Liver (tissue), 3 donors: ENCODE results near the gene BEST2.

ENCODE experiments used
- ATF3 ChIP-seq: IDR thresholded peaks from 2 replicates; pipeline ENCODE4 v1.6.1; 2016; ENCODE audit warnings: antibody characterized with exemption
- CTCF ChIP-seq: fragments of 150-350 bp; IDR thresholded peaks from 2 replicates; pipeline ENCODE4 v1.5.1; 2017; ENCODE audit warnings: improper control_type of control experiment, low read depth, low read length; ENCODE audit not compliant: missing input control
- FOXA2 ChIP-seq: IDR thresholded peaks from 2 replicates; pipeline ENCODE4 v1.6.1; 2016; ENCODE audit warnings: antibody characterized with exemption
- GABPA ChIP-seq, 2 donors: IDR thresholded peaks in 1 of 2; conservative IDR thresholded peaks in 1 of 2; 2 replicates each; pipeline ENCODE4 v1.6.1; 2016; ENCODE audit warnings: antibody characterized with exemption in 2 of 2, mild to moderate bottlenecking in 1 of 2, moderate library complexity in 1 of 2
- RAD21 ChIP-seq, 2 donors: IDR thresholded peaks; 2 replicates each; pipeline ENCODE4 v1.6.1; 2016; ENCODE audit warnings: antibody characterized with exemption in 2 of 2, mild to moderate bottlenecking in 2 of 2
- RXRA ChIP-seq, 2 donors: IDR thresholded peaks; 2 replicates each; pipeline ENCODE4 v1.6.1; 2017 to 2018; ENCODE audit warnings: antibody characterized with exemption in 2 of 2, mild to moderate bottlenecking in 1 of 2
- TAF1 ChIP-seq: conservative IDR thresholded peaks from 2 replicates; pipeline ENCODE4 v1.6.1; 2016; ENCODE audit warnings: antibody characterized with exemption, mild to moderate bottlenecking
- YY1 ChIP-seq: IDR thresholded peaks from 2 replicates; pipeline ENCODE4 v1.6.1; 2016; ENCODE audit warnings: antibody characterized with exemption, mild to moderate bottlenecking
- donor health status: healthy.
- donor health status: healthy.

GRCh38 chr19:12790628-12791344 is 39.2 kb downstream of the BEST2 start:
- TF ChIP-seq CTCF (no peak), TAF1 (no peak), FOXA2 (no peak), RXRA (IDR thresholded peaks at IDR 0.05) (peak; percentile 39 to 47), GABPA (IDR thresholded peaks at IDR 0.05 in 1 of 2, conservative IDR thresholded peaks at IDR 0.05 in 1 of 2) (no peak), ATF3 (no peak), RAD21 (IDR thresholded peaks at IDR 0.05) (no peak), YY1 (no peak)
